CD4-positive, alpha-beta T cell (primary cell): ENCODE results near the gene PYY. TPM values are rescaled to one million over a fixed set of nuclear protein-coding genes. Genes with fewer than 3 reads are reported as not detected.
A peak's percentile ranks its signal among the peaks of the same experiment; 100 is the strongest.

ENCODE experiments used
- ATAC-seq: fragments of 200-7000 bp; cut with Tn5 transposase; one replicate; pipeline ENCODE4 v1.10.0; 2022; ENCODE audit warnings: mild to moderate bottlenecking; ENCODE audit not compliant: poor library complexity
- CTCF ChIA-PET: fragments of 350-600 bp; sonication (Branson Sonifier 250); formaldehyde crosslinking; loops from one replicate; lab custom pipeline; 2021; ENCODE audit warnings: antibody characterized with exemption, inconsistent platforms; lab: Charles Lee
- POLR2A ChIA-PET: fragments of 350-600 bp; sonication (Branson Sonifier 250); formaldehyde crosslinking; loops from one replicate; lab custom pipeline; 2021; ENCODE audit warnings: antibody characterized with exemption, inconsistent platforms; lab: Charles Lee
- DNase-seq, 14 experiments: peaks; one replicate each; pipeline ENCODE4 v3.0.0-alpha.2; 2013 to 2020; ENCODE audit warnings: mixed read lengths in 2 of 14
- H3K27ac ChIP-seq, 2 donors: one replicate each; pipeline versions ENCODE4 v1.5.1 to v1.7.0; 2013; ENCODE audit warnings: low read length in 2 of 2, low read depth in 1 of 2, mild to moderate bottlenecking in 1 of 2
- H3K27me3 ChIP-seq, 2 experiments: 1 replicate in 1 of 2; 2 replicates in 1 of 2; pipeline versions ENCODE4 v1.6.1 to v1.7.0; 2013; ENCODE audit warnings: low read length in 2 of 2, control low read depth in 1 of 2, mild to moderate bottlenecking in 1 of 2, moderate library complexity in 1 of 2; ENCODE audit not compliant: insufficient read depth in 2 of 2, control insufficient read depth in 1 of 2
- H3K36me3 ChIP-seq: one replicate; pipeline ENCODE4 v1.6.1; 2013; ENCODE audit warnings: low read length, control low read depth; ENCODE audit not compliant: insufficient read depth
- H3K4me1 ChIP-seq: one replicate; pipeline ENCODE4 v1.6.1; 2013; ENCODE audit warnings: low read length, control low read depth; ENCODE audit not compliant: insufficient read depth
- H3K4me3 ChIP-seq: one replicate; pipeline ENCODE4 v1.5.1; 2013; ENCODE audit warnings: mild to moderate bottlenecking, low read length, moderate library complexity
- H3K9me3 ChIP-seq, 2 experiments: 1 replicate in 1 of 2; 2 replicates in 1 of 2; pipeline versions ENCODE4 v1.6.1 to v1.7.0; 2013; ENCODE audit warnings: low read length in 2 of 2, mild to moderate bottlenecking in 2 of 2, control low read depth in 1 of 2, moderate library complexity in 1 of 2; ENCODE audit not compliant: control insufficient read depth in 1 of 2, insufficient read depth in 1 of 2
- H3K27ac Mint-ChIP-seq: one replicate; pipeline ENCODE4 v1.8.0; 2020; ENCODE audit warnings: mixed read lengths
- H3K27me3 Mint-ChIP-seq: one replicate; pipeline ENCODE4 v1.8.0; 2021; ENCODE audit warnings: mixed read lengths
- H3K36me3 Mint-ChIP-seq: one replicate; pipeline ENCODE4 v1.8.0; 2021; ENCODE audit warnings: low read depth, mixed read lengths
- H3K4me1 Mint-ChIP-seq: one replicate; pipeline ENCODE4 v1.8.0; 2021; ENCODE audit warnings: low read depth, mixed read lengths
- H3K4me3 Mint-ChIP-seq: one replicate; pipeline ENCODE4 v1.8.0; 2020; ENCODE audit warnings: mild to moderate bottlenecking, mixed read lengths
- H3K9me3 Mint-ChIP-seq: one replicate; pipeline ENCODE4 v1.8.0; 2020; ENCODE audit warnings: mixed read lengths
- CTCF ChIP-seq: fragments of 200-600 bp; IDR thresholded peaks from one replicate; pipeline ENCODE4 v1.8.0; 2022; ENCODE audit warnings: antibody characterized with exemption, mild to moderate bottlenecking
- intact Hi-C, 2 experiments: fragments of 100-400 bp; cut with DNase I in 1 of 2; cut with micrococcal nuclease in 1 of 2; formaldehyde crosslinking; loops; one replicate each; pipeline versions ENCODE4 v1.15.1 to v1.9.0; 2023 to 2025; cut with DNase I, micrococcal nuclease
- total RNA-seq, 174 experiments: library from RNA in 2 of 174; stranded (reverse) in 2 of 174; gene quantifications; one replicate each; pipeline ENCODE4 v1.2.3 and lab custom pipeline; 2021 to 2026

The PYY gene
- total RNA-seq, 2 experiments from 2014 or later = not detected

GRCh38 chr17:43994272-43995149, 40.8 kb upstream of the PYY start:
- POLR2A ChIA-PET = no interaction called here
- intact Hi-C loops = loop anchor here (1.0 to 5.0 kb wide), 5 partner anchors 50 to 116 kb away; no protein-coding TSS in a partner anchor
- peak; percentile 77 for TF ChIP-seq CTCF
- peak; percentile 50 to 82 (median 61) for DNase-seq
- H3K36me3 ChIP-seq = no peaks in the 10 kb centered on the region
- no peaks in the 10 kb centered on the region for H3K9me3 Mint-ChIP-seq
- H3K4me3 Mint-ChIP-seq = no peak overlapping the region
- peak; percentile 92 for ATAC-seq
- peaks cover 33% of the 10 kb centered on the region for H3K27me3 Mint-ChIP-seq
- peak overlapping the region; percentile 33 for H3K4me3 ChIP-seq
- H3K36me3 Mint-ChIP-seq = no peaks in the 10 kb centered on the region
- no peak overlapping the region for H3K27ac Mint-ChIP-seq
- H3K27me3 ChIP-seq = peaks cover 9 to 13% of the 10 kb centered on the region in 2 experiments
- peaks cover 0 to 7% of the 10 kb centered on the region in 2 experiments for H3K9me3 ChIP-seq
- H3K4me1 Mint-ChIP-seq = no peaks in the 10 kb centered on the region
- CTCF ChIA-PET = interaction anchor here (1.1 to 1.8 kb wide), 3 partner anchors 9 to 116 kb away, joined by 3 to 5 read pairs (median 3); no protein-coding TSS in a partner anchor
- H3K27ac ChIP-seq = no peak overlapping the region
- peaks cover 10% of the 10 kb centered on the region for H3K4me1 ChIP-seq

GRCh38 chr17:43992641-43993040, 38.9 kb upstream of the PYY start:
- no peaks in the 10 kb centered on the region for H3K36me3 ChIP-seq
- peaks cover 10 to 13% of the 10 kb centered on the region in 2 experiments for H3K27me3 ChIP-seq
- peaks cover 34% of the 10 kb centered on the region for H3K27me3 Mint-ChIP-seq
- H3K36me3 Mint-ChIP-seq = no peaks in the 10 kb centered on the region
- no peak overlapping the region for H3K4me3 ChIP-seq
- no peaks in the 10 kb centered on the region for H3K9me3 Mint-ChIP-seq
- no peak overlapping the region for H3K27ac Mint-ChIP-seq
- no peak for TF ChIP-seq CTCF
- ChIA-PET CTCF (interaction anchor here (0.7 to 1.8 kb wide), 3 partner anchors 11 to 114 kb away, joined by 3 to 5 read pairs (median 3); no protein-coding TSS in a partner anchor), POLR2A (no interaction called here)
- H3K27ac ChIP-seq = no peak overlapping the region
- no peak for DNase-seq
- no peaks in the 10 kb centered on the region for H3K4me1 Mint-ChIP-seq
- peaks cover 0 to 7% of the 10 kb centered on the region in 2 experiments for H3K9me3 ChIP-seq
- H3K4me1 ChIP-seq = peaks cover 10% of the 10 kb centered on the region
- no peak overlapping the region for H3K4me3 Mint-ChIP-seq
- no peak for ATAC-seq
- intact Hi-C loops = no loop called here

- ChIA-PET CTCF (no interaction called here), POLR2A (no interaction called here)
- DNase-seq = no peak
- intact Hi-C loops = no loop called here
- H3K27ac Mint-ChIP-seq = no peak overlapping the region
- no peak overlapping the region for H3K27ac ChIP-seq
- peaks cover 13% of the 10 kb centered on the region for H3K4me1 ChIP-seq
- no peaks in the 10 kb centered on the region for H3K36me3 ChIP-seq
- ATAC-seq = no peak
- H3K4me1 Mint-ChIP-seq = no peaks in the 10 kb centered on the region
- no peak overlapping the region for H3K4me3 Mint-ChIP-seq
- H3K27me3 Mint-ChIP-seq = peaks cover 54% of the 10 kb centered on the region
- peaks cover 22 to 38% of the 10 kb centered on the region in 2 experiments for H3K27me3 ChIP-seq
- peaks cover 0 to 3% of the 10 kb centered on the region in 2 experiments for H3K9me3 ChIP-seq
- no peak for TF ChIP-seq CTCF
- H3K36me3 Mint-ChIP-seq = no peaks in the 10 kb centered on the region
- no peaks in the 10 kb centered on the region for H3K9me3 Mint-ChIP-seq
- H3K4me3 ChIP-seq = no peak overlapping the region
Observed at GRCh38 chr17:43988301-43988700, 34.6 kb upstream of the PYY start.
